Upper lobe of right lung (tissue), 1 donor: ENCODE measurements around the gene COX8A. TPM values are rescaled to one million over a fixed set of nuclear protein-coding genes. Genes with fewer than 3 reads are reported as not detected.

ENCODE experiments used
- ATAC-seq: fragments of 200-7000 bp; cut with Tn5 transposase; one replicate; pipeline ENCODE4 v1.9.1; 2020; ENCODE audit warnings: mild to moderate bottlenecking, moderate library complexity
- DNase-seq: peaks from one replicate; pipeline ENCODE4 v3.0.0-alpha.2; 2020
- H3K27ac ChIP-seq: fragments of 200-600 bp; one replicate; pipeline ENCODE4 v1.8.0; 2022
- H3K27me3 ChIP-seq: fragments of 200-600 bp; one replicate; pipeline ENCODE4 v1.8.0; 2022; ENCODE audit warnings: mild to moderate bottlenecking
- H3K36me3 ChIP-seq: fragments of 200-600 bp; one replicate; pipeline ENCODE4 v1.8.0; 2022
- H3K4me1 ChIP-seq: fragments of 200-600 bp; one replicate; pipeline ENCODE4 v1.8.0; 2022
- H3K4me3 ChIP-seq: fragments of 200-600 bp; one replicate; pipeline ENCODE4 v1.8.0; 2022; ENCODE audit warnings: mild to moderate bottlenecking
- H3K9me3 ChIP-seq: fragments of 200-600 bp; one replicate; pipeline ENCODE4 v1.8.0; 2022
- intact Hi-C: fragments of 100-400 bp; cut with DNase I; formaldehyde crosslinking; loops from one replicate; pipeline ENCODE4 v1.11.0; 2022
- total RNA-seq: library from RNA; stranded (reverse); fragmentation: NEBNext Ultra II Directional; extraction: Animal tissue kit (Norgen Biotek cat#: 25700); gene quantifications from one replicate; pipeline ENCODE4 v1.2.1, GENCODE V29; 2021
- TF ChIP-seq, protein P1 (sequence below): fragments of 200-600 bp; IDR thresholded peaks from one replicate; pipeline ENCODE4 v1.8.0; 2022; ENCODE audit warnings: antibody characterized with exemption
- donor health status: DM: no; HTN: yes; CAD: no; lungs with severe emphysema.

The COX8A gene
- total RNA-seq, 1 donor from 2014 or later: 199 TPM

GRCh38 chr11:64007160-64007628 lies 32.8 kb downstream of the COX8A start:
- peak overlapping the region; percentile 9 for H3K27ac ChIP-seq

DNA sequence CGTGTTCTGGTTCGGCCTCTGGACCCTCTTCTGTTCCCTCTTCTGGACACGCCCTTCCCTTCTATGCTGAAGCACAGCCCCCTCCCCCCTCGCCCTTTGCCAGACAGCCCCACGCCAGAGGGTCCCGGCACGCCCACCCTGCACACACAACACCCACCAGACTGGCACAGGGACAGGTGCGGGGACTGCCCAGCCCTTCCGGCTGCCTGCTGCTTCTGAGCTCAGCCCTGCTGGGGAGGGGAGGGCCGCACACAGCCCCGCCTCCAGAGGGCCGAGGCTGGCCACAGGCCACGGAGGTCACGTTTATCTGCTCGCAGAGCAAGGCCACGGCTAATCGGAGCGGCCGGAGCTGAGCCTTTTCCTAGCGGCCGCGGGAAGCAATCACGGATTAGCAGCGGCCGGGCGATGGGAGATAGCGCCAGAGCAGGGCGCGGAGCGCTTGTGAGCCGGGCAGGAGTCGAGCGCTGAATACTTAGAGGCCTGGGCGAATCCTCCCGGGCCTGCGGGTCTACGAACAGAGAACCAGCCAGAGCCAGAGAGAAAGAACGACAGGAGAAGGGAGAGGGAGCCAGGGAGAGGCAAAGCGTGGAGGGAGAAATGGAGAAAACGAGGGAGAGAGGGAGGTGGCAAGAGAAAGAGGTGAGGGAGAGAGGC lies 33.3 kb downstream of the COX8A start:
- Histone ChIP-seq H3K27me3 (no peaks in the 10 kb centered on the region), H3K4me3 (peak overlapping the region; percentile 45), H3K4me1 (peaks cover 15% of the 10 kb centered on the region), H3K36me3 (no peaks in the 10 kb centered on the region), H3K27ac (peak overlapping the region; percentile 9), H3K9me3 (no peaks in the 10 kb centered on the region)
- ATAC-seq: peak; percentile 91
- intact Hi-C loops: no loop called here
- TF ChIP-seq, protein P1, sequence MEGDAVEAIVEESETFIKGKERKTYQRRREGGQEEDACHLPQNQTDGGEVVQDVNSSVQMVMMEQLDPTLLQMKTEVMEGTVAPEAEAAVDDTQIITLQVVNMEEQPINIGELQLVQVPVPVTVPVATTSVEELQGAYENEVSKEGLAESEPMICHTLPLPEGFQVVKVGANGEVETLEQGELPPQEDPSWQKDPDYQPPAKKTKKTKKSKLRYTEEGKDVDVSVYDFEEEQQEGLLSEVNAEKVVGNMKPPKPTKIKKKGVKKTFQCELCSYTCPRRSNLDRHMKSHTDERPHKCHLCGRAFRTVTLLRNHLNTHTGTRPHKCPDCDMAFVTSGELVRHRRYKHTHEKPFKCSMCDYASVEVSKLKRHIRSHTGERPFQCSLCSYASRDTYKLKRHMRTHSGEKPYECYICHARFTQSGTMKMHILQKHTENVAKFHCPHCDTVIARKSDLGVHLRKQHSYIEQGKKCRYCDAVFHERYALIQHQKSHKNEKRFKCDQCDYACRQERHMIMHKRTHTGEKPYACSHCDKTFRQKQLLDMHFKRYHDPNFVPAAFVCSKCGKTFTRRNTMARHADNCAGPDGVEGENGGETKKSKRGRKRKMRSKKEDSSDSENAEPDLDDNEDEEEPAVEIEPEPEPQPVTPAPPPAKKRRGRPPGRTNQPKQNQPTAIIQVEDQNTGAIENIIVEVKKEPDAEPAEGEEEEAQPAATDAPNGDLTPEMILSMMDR: peak; percentile 34
- peak; percentile 89 for DNase-seq

More at GRCh38 chr11:64007160-64007628, 32.8 kb downstream of the COX8A start:
- peak; percentile 61 for ATAC-seq
- Histone ChIP-seq H3K27me3 (no peaks in the 10 kb centered on the region), H3K36me3 (no peaks in the 10 kb centered on the region), H3K4me3 (peak overlapping the region; percentile 45), H3K4me1 (peaks cover 18% of the 10 kb centered on the region), H3K9me3 (no peaks in the 10 kb centered on the region)
- intact Hi-C loops: no loop called here
- DNase-seq: no peak
- TF ChIP-seq, protein P1: no peak

GRCh38 chr11:64008283-64008913 lies 34.0 kb downstream of the COX8A start:
- H3K9me3 ChIP-seq: no peaks in the 10 kb centered on the region
- no peak for ATAC-seq
- intact Hi-C loops: no loop called here
- DNase-seq: no peak
- TF ChIP-seq, protein P1: no peak
- H3K4me1 ChIP-seq: peaks cover 15% of the 10 kb centered on the region
- H3K4me3 ChIP-seq: peak overlapping the region; percentile 45
- peak overlapping the region; percentile 9 for H3K27ac ChIP-seq
- H3K27me3 ChIP-seq: no peaks in the 10 kb centered on the region
- no peaks in the 10 kb centered on the region for H3K36me3 ChIP-seq

GRCh38 chr11:64008914-64009633 lies 34.7 kb downstream of the COX8A start:
- no peak overlapping the region for H3K4me3 ChIP-seq
- TF ChIP-seq, protein P1: no peak
- no peak for ATAC-seq
- H3K27ac ChIP-seq: no peak overlapping the region
- no peak for DNase-seq
- no peaks in the 10 kb centered on the region for H3K9me3 ChIP-seq
- no peaks in the 10 kb centered on the region for H3K27me3 ChIP-seq
- intact Hi-C loops: no loop called here
- no peaks in the 10 kb centered on the region for H3K36me3 ChIP-seq
- H3K4me1 ChIP-seq: peaks cover 15% of the 10 kb centered on the region

DNA sequence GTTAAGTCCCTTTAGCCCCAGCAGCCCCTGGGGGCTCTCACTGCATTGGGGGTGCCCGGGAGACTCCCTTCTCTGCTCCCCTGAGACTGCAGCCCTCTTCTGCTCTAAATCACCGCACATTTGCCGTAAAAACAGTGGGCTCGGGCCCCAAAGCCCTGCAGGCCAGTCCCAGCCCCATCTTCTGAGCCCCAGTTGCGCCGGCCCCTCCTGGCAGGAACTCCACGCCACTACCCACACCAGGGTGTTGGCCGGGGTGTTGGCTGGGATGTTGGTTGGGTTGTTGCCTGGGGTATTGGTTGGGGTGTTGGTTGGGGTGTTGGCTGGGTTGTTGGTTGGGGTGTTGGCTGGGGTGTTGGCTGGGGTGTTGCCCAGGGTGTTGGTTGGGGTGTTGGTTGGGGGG lies 35.3 kb downstream of the COX8A start:
- Histone ChIP-seq H3K4me1 (peaks cover 15% of the 10 kb centered on the region), H3K9me3 (no peaks in the 10 kb centered on the region), H3K27ac (no peak overlapping the region), H3K27me3 (no peaks in the 10 kb centered on the region), H3K4me3 (no peak overlapping the region), H3K36me3 (no peaks in the 10 kb centered on the region)
- intact Hi-C loops: no loop called here
- TF ChIP-seq, protein P1: no peak
- no peak for ATAC-seq
- DNase-seq: no peak
